K562 (cell line): Measurements from ENCODE around the gene PROK1. TPM values are rescaled to one million over a fixed set of nuclear protein-coding genes. Genes with fewer than 3 reads are reported as not detected.

Experiments used
- ATAC-seq: fragments of 200-7000 bp; cut with Tn5 transposase; 3 replicates; pipeline ENCODE4 v1.9.1; 2020; ENCODE audit warnings: moderate library complexity
- BruUV-seq: library from RNA; stranded (reverse); fragments of 400-500 nt; replicated peaks from 2 replicates; lab custom pipeline; 2021; lab: Mats Ljungman, UMichigan
- CTCF ChIA-PET: fragments of 300-600 bp; formaldehyde crosslinking; extraction: SDS; loops from one replicate; lab custom pipeline; 2021; ENCODE audit warnings: low intra/inter-chr PET ratio; lab: Yijun Ruan, JAX
- POLR2A ChIA-PET: fragments of 300-600, 350-650 bp; sonication (Branson Sonifier 250); formaldehyde crosslinking; extraction: SDS; loops from one replicate; lab custom pipeline; 2021; ENCODE audit warnings: antibody characterized with exemption, inconsistent platforms; lab: Yijun Ruan, JAX
- DNase-seq, 4 experiments: peaks; one replicate each; pipeline versions ENCODE4 v3.0.0 to v3.0.0-alpha.2; 2011 to 2018; ENCODE audit warnings: low spot score in 3 of 4, mixed read lengths in 3 of 4; ENCODE audit errors: extremely low read depth in 1 of 4
- FAIRE-seq: peaks from 2 replicates; lab custom pipeline; 2011; peaks lifted over from hg19 to GRCh38; lab: Jason Lieb, UNC
- H2AFZ ChIP-seq: 2 replicates; pipeline ENCODE4 v1.6.0; 2011; ENCODE audit warnings: low read depth, low read length, control low read depth, inconsistent platforms
- H3K27ac ChIP-seq: fragments of 200-600 bp; 3 replicates; pipeline ENCODE4 v1.8.0; 2011; ENCODE audit warnings: low read depth, mild to moderate bottlenecking, control low read depth, inconsistent platforms, low read length, moderate library complexity, mixed read lengths; ENCODE audit errors: extremely low read depth
- H3K27me3 ChIP-seq, 2 experiments: fragments of 300-600 bp in 1 of 2; 2 replicates in 1 of 2; 3 replicates in 1 of 2; pipeline versions ENCODE4 v1.6.0 to v1.8.0; 2011; ENCODE audit warnings: inconsistent platforms in 2 of 2, low read length in 2 of 2, mild to moderate bottlenecking in 1 of 2, mixed read lengths in 1 of 2, moderate library complexity in 1 of 2; ENCODE audit not compliant: control insufficient read depth in 2 of 2, insufficient read depth in 2 of 2
- H3K36me3 ChIP-seq: fragments of 300-600 bp; 3 replicates; pipeline ENCODE4 v1.8.0; 2011; ENCODE audit warnings: mild to moderate bottlenecking, low read length, inconsistent platforms; ENCODE audit not compliant: control insufficient read depth, insufficient read depth
- H3K4me1 ChIP-seq, 2 experiments: fragments of 200-600 bp in 1 of 2; replicated peaks in 1 of 2; 2 replicates in 1 of 2; 3 replicates in 1 of 2; pipeline versions ENCODE4 v1.5.1 to v1.8.0; 2011; ENCODE audit warnings: inconsistent platforms in 2 of 2, low read length in 2 of 2, mild to moderate bottlenecking in 1 of 2, mixed read lengths in 1 of 2, moderate library complexity in 1 of 2; ENCODE audit not compliant: control insufficient read depth in 2 of 2, insufficient read depth in 2 of 2
- H3K4me2 ChIP-seq: 2 replicates; pipeline ENCODE4 v1.6.1; 2011; ENCODE audit warnings: low read length, control low read depth, inconsistent platforms, mixed read lengths; ENCODE audit not compliant: insufficient read depth
- H3K4me3 ChIP-seq: fragments of 200-600 bp; sonication (generic), shearing (Covaris generic); 2 replicates; pipeline ENCODE4 v1.5.1; 2016; ENCODE audit warnings: control low read depth, inconsistent platforms
- H3K79me2 ChIP-seq: fragments of 200-600 bp; 3 replicates; pipeline ENCODE4 v1.8.0; 2011; ENCODE audit warnings: low read length, inconsistent platforms; ENCODE audit not compliant: control insufficient read depth, insufficient read depth
- H3K9ac ChIP-seq, 2 experiments: 2 replicates each; pipeline versions ENCODE4 v1.6.0 to v1.6.1; 2011; ENCODE audit warnings: low read depth in 2 of 2, low read length in 2 of 2, control low read depth in 1 of 2, inconsistent platforms in 1 of 2, mild to moderate bottlenecking in 1 of 2, mixed read lengths in 1 of 2; ENCODE audit not compliant: insufficient read depth in 1 of 2
- H3K9me1 ChIP-seq: one replicate; pipeline ENCODE4 v1.6.0; 2011; ENCODE audit warnings: inconsistent platforms, mild to moderate bottlenecking, low read length, moderate library complexity; ENCODE audit not compliant: control insufficient read depth, insufficient read depth
- H3K9me3 ChIP-seq: replicated peaks from 2 replicates; pipeline ENCODE4 v1.5.1; 2011; ENCODE audit warnings: low read depth, low read length, inconsistent platforms; ENCODE audit not compliant: control insufficient read depth, insufficient read depth
- H4K20me1 ChIP-seq: replicated peaks from 2 replicates; pipeline ENCODE4 v1.6.1; 2011; ENCODE audit warnings: low read length, inconsistent platforms, mixed read lengths; ENCODE audit not compliant: control insufficient read depth, insufficient read depth
- BCOR ChIP-seq: fragments of 450-650 bp; IDR thresholded peaks from 2 replicates; pipeline ENCODE4 v1.6.1; 2016
- CBFA2T3 ChIP-seq: fragments of 450-650 bp; IDR thresholded peaks from 2 replicates; pipeline ENCODE4 v1.6.1; 2017
- CEBPB ChIP-seq: fragments of 450-650 bp; IDR thresholded peaks from 2 replicates; pipeline ENCODE4 v1.6.1; 2016; ENCODE audit warnings: missing genetic modification characterization, missing compliant biosample characterization
- CEBPG ChIP-seq, 3 experiments: fragments of 200-800 bp in 1 of 3; sonication (Bioruptor generic) in 1 of 3; sonication (generic) in 1 of 3; formaldehyde crosslinking in 1 of 3; IDR thresholded peaks in 2 of 3; conservative IDR thresholded peaks in 1 of 3; 2 replicates each; pipeline versions ENCODE4 v1.6.1 to v1.8.0; 2016 to 2022; ENCODE audit warnings: missing compliant biosample characterization in 2 of 3, missing genetic modification characterization in 2 of 3, mild to moderate bottlenecking in 1 of 3, missing genetic modification reagents in 1 of 3
- RBM25 ChIP-seq: fragments of 200-400 bp; formaldehyde crosslinking; IDR thresholded peaks from 2 replicates; pipeline ENCODE4 v1.6.1; 2018; ENCODE audit warnings: low read length, low read depth, moderate library complexity; ENCODE audit not compliant: severe bottlenecking
- TAL1 ChIP-seq: fragments of 450-650 bp; IDR thresholded peaks from 2 replicates; pipeline ENCODE4 v1.6.1; 2016; ENCODE audit warnings: mild to moderate bottlenecking
- TCF3 ChIP-seq: sonication (generic); formaldehyde crosslinking; IDR thresholded peaks from 2 replicates; pipeline ENCODE4 v1.4.0; 2020; ENCODE audit warnings: mild to moderate bottlenecking, missing genetic modification reagents
- ZNF239 ChIP-seq: fragments of 250-450 bp; sonication (Bioruptor Pico); IDR thresholded peaks from 2 replicates; pipeline ENCODE4 v1.4.0; 2020; ENCODE audit warnings: mild to moderate bottlenecking
- ZNF436 ChIP-seq: fragments of 250-450, 450-650 bp; sonication (Bioruptor Pico); formaldehyde crosslinking; IDR thresholded peaks from 2 replicates; pipeline ENCODE4 v1.7.0; 2020; ENCODE audit warnings: mild to moderate bottlenecking
- WGBS: fragments of 100-300 bp; shearing (Covaris generic); methylation state at CpG from one replicate; pipeline ENCODE4 v1.1.6; 2016; ENCODE audit warnings: low coverage, mixed read lengths; ENCODE audit not compliant: insufficient coverage; ENCODE audit errors: missing lambda C conversion rate; 5-methylcytosine and 5-hydroxymethylcytosine counted together
- in situ Hi-C: fragments of 300-500 bp; cut with MboI; formaldehyde crosslinking; loops from 4 replicates; pipeline ENCODE4 v1.15.0; 2018; ENCODE audit warnings: inconsistent platforms, mixed read lengths
- intact Hi-C: fragments of 100-400 bp; cut with micrococcal nuclease; formaldehyde crosslinking; loops from 2 replicates; pipeline ENCODE4 v1.14.2; 2022
- polyA plus RNA-seq, 8 experiments: library from polyadenylated mRNA; depleted of rRNA in 4 of 8; stranded (reverse) in 5 of 8; unstranded in 3 of 8; fragments of >200 nt; fragmentation: Nextera tagmentation in 2 of 8; fragmentation: Illumina TruSeq in 1 of 8; extraction: Ambion mirVana in 2 of 8; extraction: Trizol in 1 of 8; gene quantifications; 2 replicates each; pipeline versions ENCODE4 v1.2.1 to v1.2.3, GENCODE V29; 2011 to 2014; ENCODE audit warnings: inconsistent platforms in 1 of 8, missing spikeins in 1 of 8
- total RNA-seq, 7 experiments: library from RNA; depleted of rRNA in 6 of 7; stranded (reverse); fragments of >200 nt in 6 of 7; fragmentation: Illumina TruSeq in 2 of 7; extraction: Trizol in 2 of 7; gene quantifications; 2 replicates each; pipeline versions ENCODE4 v1.2.1 to v1.2.3, GENCODE V29; 2011 to 2021; ENCODE audit warnings: low replicate concordance in 1 of 7

Gene PROK1
- total and polyA plus RNA-seq, 9 of the 15 experiments (the other 6 are each of a cell fraction or from before 2014, with no cell fraction given), result 0.15 TPM; not detected in 8

DNA sequence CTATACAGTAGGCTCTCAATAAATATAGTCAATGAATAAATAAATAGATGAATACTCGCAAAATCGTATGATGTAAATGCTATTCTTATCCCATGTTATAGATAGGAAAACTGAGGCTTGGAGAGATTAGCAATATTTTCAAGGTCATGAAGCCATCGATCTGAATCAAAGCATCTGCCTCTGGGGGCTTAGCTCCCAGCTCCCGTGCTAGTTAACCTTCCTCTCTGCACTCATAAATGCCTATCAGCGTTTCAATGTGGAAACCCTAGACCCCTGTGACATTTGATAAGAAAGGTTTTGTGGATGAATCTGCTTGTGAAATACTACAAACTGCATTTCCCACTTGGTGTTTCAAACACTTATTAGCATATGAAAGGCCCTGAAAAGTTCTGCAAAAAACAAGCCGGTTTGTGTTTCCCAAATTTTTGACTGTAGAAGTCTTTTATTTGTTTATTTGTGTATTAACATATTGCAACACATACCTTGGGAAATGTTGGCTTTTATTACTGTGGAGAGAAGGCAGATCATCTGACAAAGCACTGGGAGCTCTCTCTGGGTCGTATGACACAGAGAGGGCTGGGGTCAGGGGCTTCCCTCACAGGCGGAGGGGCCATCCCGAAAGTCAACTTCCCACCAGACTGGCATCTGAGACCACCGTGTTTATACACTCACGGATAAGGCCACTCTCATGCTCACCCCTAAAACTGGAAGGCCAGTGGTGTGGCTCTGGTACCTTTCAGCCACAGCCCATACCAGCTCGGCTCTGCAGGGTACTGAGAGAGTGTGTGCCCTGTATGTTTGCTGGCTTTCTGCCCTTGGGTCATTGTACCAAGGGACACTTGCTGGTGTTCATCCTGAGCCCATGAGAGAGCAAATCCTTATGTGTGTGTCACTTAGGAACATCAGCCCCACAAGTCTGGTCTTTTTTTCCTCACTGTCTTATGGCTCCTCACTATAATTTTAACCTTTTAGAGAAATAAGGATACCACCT, 993 bp upstream of the PROK1 start:
- H3K36me3 ChIP-seq, result no peaks in the 10 kb centered on the region
- POLR2A ChIA-PET, result interaction anchor here (0.6 to 0.7 kb wide), 2 partner anchors 13 to 39 kb away, joined by 3 read pairs; no protein-coding TSS in a partner anchor
- peaks cover 17% of the 10 kb centered on the region; the same call in 1 of the 2 replicates for H4K20me1 ChIP-seq
- H3K79me2 ChIP-seq, result no peaks in the 10 kb centered on the region
- WGBS, result under 1% methylated on average over 12 of the region's 12 CpGs
- H3K9me3 ChIP-seq, result no peaks in the 10 kb centered on the region
- intact Hi-C loops (no loop called here), in situ Hi-C loops (loop anchor here (5.0 kb wide), 2 partner anchors 33 to 248 kb away; no protein-coding TSS in a partner anchor)
- H2AFZ ChIP-seq, result no peak overlapping the region
- H3K9me1 ChIP-seq, result no peaks in the 10 kb centered on the region
- no TSS peak for BruUV-seq
- TF ChIP-seq CEBPG (CRISPR knock-in tag; IDR thresholded peaks at IDR 0.05), result no peak
- TF ChIP-seq CEBPG (tag; conservative IDR thresholded peaks at IDR 0.05 in 1 of 2, IDR thresholded peaks at IDR 0.05 in 1 of 2), result peak; percentile 30 to 32; a peak in 1 of 4 replicates
- peak; percentile 41 for TF ChIP-seq CBFA2T3
- TF ChIP-seq ZNF239 (CRISPR knock-in tag), result peak; percentile 91
- TF ChIP-seq ZNF436 (CRISPR knock-in tag), result no peak
- peak; percentile 56; the same call in 1 of the 2 replicates for TF ChIP-seq CEBPB (tag)
- no peak for TF ChIP-seq RBM25
- peak; percentile 15; the same call in 1 of the 2 replicates for TF ChIP-seq TAL1
- TF ChIP-seq BCOR, result no peak
- TF ChIP-seq TCF3, result peak; percentile 14; the same call in 1 of the 2 replicates
- TF ChIP-seq, all 486 proteins: peak for 6
- no peak for FAIRE-seq
- H3K9ac ChIP-seq, result no peak overlapping the region
- no peak for ATAC-seq
- H3K27me3 ChIP-seq, result peaks cover 63 to 75% of the 10 kb centered on the region in 2 experiments
- no peak overlapping the region for H3K4me3 ChIP-seq
- peak in 2 of 4 experiments; percentile 56 to 65 for DNase-seq
- no peak overlapping the region for H3K4me2 ChIP-seq
- peaks cover 0 to 4% of the 10 kb centered on the region in 2 experiments; a peak in 2 of 5 replicates for H3K4me1 ChIP-seq
- CTCF ChIA-PET, result interaction anchor here (1.5 kb wide), 1 partner anchor 38 kb away, joined by 3 read pairs; no protein-coding TSS in a partner anchor
- H3K27ac ChIP-seq, result no peak overlapping the region
